ENCODE measurements around the gene ZNF837. TPM values are rescaled to one million over a fixed set of nuclear protein-coding genes. Genes with fewer than 3 reads are reported as not detected.

ZNF837 gene
- total RNA-seq, 1 donor from 2014 or later = 1.5 TPM

GRCh38 chr19:58393725-58394033 is 12.8 kb upstream of the ZNF837 start:
- H3K27ac Mint-ChIP-seq = no peak overlapping the region
- H3K36me3 Mint-ChIP-seq (ENCODE audit: low read depth) = peaks cover 64% of the 10 kb centered on the region
- H3K27me3 Mint-ChIP-seq (ENCODE audit: low read depth) = peaks cover 5% of the 10 kb centered on the region
- no peak for DNase-seq (ENCODE audit: low spot score)
- no peak overlapping the region for H3K4me3 Mint-ChIP-seq (ENCODE audit: low read depth)
- peaks cover 9% of the 10 kb centered on the region for H3K4me1 Mint-ChIP-seq (ENCODE audit: low read depth)
- intact Hi-C loops (cut with micrococcal nuclease) = no loop called here
- no peaks in the 10 kb centered on the region for H3K9me3 Mint-ChIP-seq

DNA sequence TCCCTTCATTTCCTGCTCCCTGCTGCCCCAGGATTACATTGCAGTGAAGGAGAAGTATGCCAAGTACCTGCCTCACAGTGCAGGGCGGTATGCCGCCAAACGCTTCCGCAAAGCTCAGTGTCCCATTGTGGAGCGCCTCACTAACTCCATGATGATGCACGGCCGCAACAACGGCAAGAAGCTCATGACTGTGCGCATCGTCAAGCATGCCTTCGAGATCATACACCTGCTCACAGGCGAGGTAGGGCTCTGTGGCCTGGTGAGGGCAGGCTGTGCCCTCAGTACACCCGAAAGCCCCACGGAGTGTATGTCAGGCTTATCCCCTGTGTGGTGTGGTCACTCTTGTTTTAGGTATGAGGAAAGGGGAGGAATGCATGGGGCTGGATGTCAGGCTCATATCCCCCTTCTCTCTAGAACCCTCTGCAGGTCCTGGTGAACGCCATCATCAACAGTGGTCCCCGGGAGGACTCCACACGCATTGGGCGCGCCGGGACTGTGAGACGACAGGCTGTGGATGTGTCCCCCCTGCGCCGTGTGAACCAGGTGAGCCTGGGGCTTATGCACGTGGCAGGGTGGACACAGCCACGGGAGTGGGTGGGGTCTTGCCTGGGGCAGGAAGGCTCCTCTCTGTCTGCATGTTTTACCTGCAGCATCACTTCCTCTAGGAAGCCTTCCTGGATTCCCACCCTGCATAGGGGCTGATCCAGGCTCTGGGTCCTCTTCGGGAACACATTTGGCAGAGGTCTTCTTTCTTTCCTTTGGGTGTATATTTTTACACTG is 12.3 kb upstream of the ZNF837 start:
- H3K36me3 Mint-ChIP-seq (ENCODE audit: low read depth) = peaks cover 69% of the 10 kb centered on the region
- no peak for DNase-seq (ENCODE audit: low spot score)
- H3K9me3 Mint-ChIP-seq = no peaks in the 10 kb centered on the region
- H3K4me3 Mint-ChIP-seq (ENCODE audit: low read depth) = no peak overlapping the region
- peaks cover 12% of the 10 kb centered on the region for H3K4me1 Mint-ChIP-seq (ENCODE audit: low read depth)
- peaks cover 5% of the 10 kb centered on the region for H3K27me3 Mint-ChIP-seq (ENCODE audit: low read depth)
- intact Hi-C loops (cut with micrococcal nuclease) = no loop called here
- peak overlapping the region; percentile 26 for H3K27ac Mint-ChIP-seq

DNA sequence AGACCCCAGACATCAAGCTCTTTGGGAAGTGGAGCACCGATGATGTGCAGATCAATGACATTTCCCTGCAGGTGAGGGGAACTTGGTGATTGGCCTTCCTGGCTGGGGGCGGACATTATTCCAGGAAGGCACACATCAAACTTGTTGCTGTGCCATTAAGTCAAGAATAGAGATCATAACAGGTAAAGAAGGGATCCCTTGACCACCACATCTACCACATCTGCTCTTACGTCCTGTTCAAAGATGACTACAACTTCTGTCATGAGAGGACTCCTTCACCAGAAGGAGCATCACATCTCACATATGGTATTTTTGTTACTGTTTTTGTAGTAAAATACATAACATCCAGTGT is 7.3 kb upstream of the ZNF837 start:
- intact Hi-C loops (cut with micrococcal nuclease) = loop anchor here (10.0 kb wide), 1 partner anchor 163 kb away; the partner anchor contains the start of gene ZNF544
- Mint-ChIP-seq H3K9me3 (no peaks in the 10 kb centered on the region), H3K4me1 (ENCODE audit: low read depth) (peaks cover 22% of the 10 kb centered on the region), H3K27ac (peak overlapping the region; percentile 94), H3K27me3 (ENCODE audit: low read depth) (no peaks in the 10 kb centered on the region), H3K4me3 (ENCODE audit: low read depth) (peak overlapping the region; percentile 96), H3K36me3 (ENCODE audit: low read depth) (peaks cover 50% of the 10 kb centered on the region)
- no peak for DNase-seq (ENCODE audit: low spot score)

DNA sequence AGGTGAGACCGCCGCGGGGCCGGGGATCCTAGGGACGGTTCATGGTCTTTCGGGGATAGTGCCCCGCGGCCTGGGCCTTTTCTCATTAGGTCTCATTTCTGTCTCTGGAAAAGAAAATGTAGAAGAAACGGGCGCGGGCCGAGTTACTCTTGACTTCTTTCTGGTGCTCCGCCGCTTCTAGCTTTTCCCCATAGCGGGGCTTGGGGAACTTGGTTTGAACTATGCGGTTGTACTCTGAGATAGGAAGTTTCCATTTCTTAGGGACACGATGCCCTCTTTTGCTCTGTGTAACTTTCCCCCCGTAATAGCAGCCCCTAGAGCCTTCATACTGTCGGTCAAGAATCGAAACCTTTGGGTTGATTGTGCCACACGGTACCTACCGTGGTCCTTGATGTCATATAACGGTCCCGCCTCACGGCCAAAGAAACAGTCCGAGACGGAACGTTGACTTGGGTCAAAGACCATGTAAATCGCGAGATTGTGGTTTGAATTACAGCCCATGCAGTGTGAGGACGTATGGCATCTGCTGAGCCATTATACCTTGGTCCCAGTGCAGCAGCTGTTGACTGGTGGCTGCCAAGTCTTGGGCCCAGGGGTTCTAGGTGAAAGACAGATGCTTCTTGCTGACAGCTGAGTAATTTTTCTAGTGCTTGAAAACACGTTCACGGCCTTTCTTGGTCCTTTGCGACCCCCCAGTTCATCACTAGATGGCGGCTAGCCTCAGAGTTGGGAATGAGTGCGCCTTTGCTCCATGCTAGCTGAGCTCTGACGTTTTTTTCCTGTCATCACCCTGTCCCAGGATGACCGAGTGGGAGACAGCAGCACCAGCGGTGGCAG is 6.7 kb upstream of the ZNF837 start:
- intact Hi-C loops (cut with micrococcal nuclease) = loop anchor here (1.0 to 10.0 kb wide), 5 partner anchors 21 to 205 kb away; partner anchors contain the start of genes ZBTB45, ZNF274, ZNF324B and ZNF544
- DNase-seq (ENCODE audit: low spot score) = no peak
- Mint-ChIP-seq H3K4me3 (ENCODE audit: low read depth) (peak overlapping the region; percentile 96), H3K36me3 (ENCODE audit: low read depth) (peaks cover 45% of the 10 kb centered on the region), H3K27me3 (ENCODE audit: low read depth) (no peaks in the 10 kb centered on the region), H3K9me3 (no peaks in the 10 kb centered on the region), H3K4me1 (ENCODE audit: low read depth) (peaks cover 24% of the 10 kb centered on the region), H3K27ac (peak overlapping the region; percentile 94)

GRCh38 chr19:58386576-58387337 is 5.9 kb upstream of the ZNF837 start, which contains the start of gene RPS5:
TSS of gene RPS5 (plus strand) at chr19:58387269. CDS start at chr19:58388138, 869 bp downstream.
- Mint-ChIP-seq H3K36me3 (ENCODE audit: low read depth) (peaks cover 42% of the 10 kb centered on the region), H3K9me3 (no peaks in the 10 kb centered on the region), H3K27me3 (ENCODE audit: low read depth) (no peaks in the 10 kb centered on the region), H3K27ac (peak within 1 kb of the TSS; percentile 94), H3K4me1 (ENCODE audit: low read depth) (peaks cover 29% of the 10 kb centered on the region), H3K4me3 (ENCODE audit: low read depth) (peak within 1 kb of the TSS; percentile 96)
- intact Hi-C loops (cut with micrococcal nuclease) = loop anchor here (1.0 to 10.0 kb wide), 5 partner anchors 22 to 204 kb away; partner anchors contain the start of genes ZBTB45, ZNF274, ZNF324B and ZNF544
- peak; percentile 96 for DNase-seq (ENCODE audit: low spot score)

DNA sequence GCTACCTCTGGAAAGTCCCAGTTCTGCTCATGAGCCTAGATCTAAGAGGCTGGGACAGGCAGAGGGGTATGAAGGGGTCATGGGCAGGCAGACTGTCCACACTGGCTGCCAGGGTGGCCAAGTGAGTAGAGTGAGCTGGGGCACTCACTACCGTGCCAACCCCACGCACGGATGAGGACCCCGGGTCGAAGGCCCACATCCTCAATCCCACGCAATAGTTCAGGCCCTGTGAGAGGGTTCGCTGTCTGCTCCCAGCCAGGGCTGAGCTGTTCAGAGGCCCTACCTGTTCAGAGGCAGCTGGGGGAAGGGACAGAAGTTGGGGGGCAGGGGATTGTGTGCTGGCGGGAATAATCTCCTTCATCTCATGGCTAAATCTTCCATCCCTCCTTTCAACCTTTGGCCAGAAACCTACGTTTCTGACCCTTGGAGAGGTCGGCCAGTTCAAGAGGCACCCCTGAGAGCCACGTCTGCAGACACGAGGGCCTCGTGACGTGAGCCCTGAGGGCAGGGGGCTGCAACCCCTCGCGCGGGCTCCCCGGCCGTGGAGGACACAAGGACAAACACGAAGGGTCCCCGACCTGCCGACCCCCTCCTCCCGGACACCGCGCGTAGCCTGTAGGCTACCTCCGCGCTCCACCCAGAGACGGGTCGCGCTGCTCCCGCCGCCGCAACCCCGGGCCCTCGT is 5.2 kb upstream of the ZNF837 start:
- H3K27ac Mint-ChIP-seq = peak overlapping the region; percentile 94
- peak overlapping the region; percentile 96 for H3K4me3 Mint-ChIP-seq (ENCODE audit: low read depth)
- intact Hi-C loops (cut with micrococcal nuclease) = loop anchor here (2.0 to 10.0 kb wide), 3 partner anchors 133 to 203 kb away; partner anchors contain the start of genes ZBTB45, ZNF274 and ZNF544
- no peaks in the 10 kb centered on the region for H3K27me3 Mint-ChIP-seq (ENCODE audit: low read depth)
- peaks cover 30% of the 10 kb centered on the region for H3K4me1 Mint-ChIP-seq (ENCODE audit: low read depth)
- no peak for DNase-seq (ENCODE audit: low spot score)
- H3K36me3 Mint-ChIP-seq (ENCODE audit: low read depth) = peaks cover 36% of the 10 kb centered on the region
- H3K9me3 Mint-ChIP-seq = no peaks in the 10 kb centered on the region

GRCh38 chr19:58385313-58385890 is 4.6 kb upstream of the ZNF837 start:
- peaks cover 30% of the 10 kb centered on the region for H3K4me1 Mint-ChIP-seq (ENCODE audit: low read depth)
- H3K27me3 Mint-ChIP-seq (ENCODE audit: low read depth) = no peaks in the 10 kb centered on the region
- intact Hi-C loops (cut with micrococcal nuclease) = loop anchor here (10.0 kb wide), 1 partner anchor 161 kb away; the partner anchor contains the start of gene ZNF544
- DNase-seq (ENCODE audit: low spot score) = no peak
- no peaks in the 10 kb centered on the region for H3K9me3 Mint-ChIP-seq
- H3K36me3 Mint-ChIP-seq (ENCODE audit: low read depth) = peaks cover 30% of the 10 kb centered on the region
- H3K27ac Mint-ChIP-seq = peak overlapping the region; percentile 94
- H3K4me3 Mint-ChIP-seq (ENCODE audit: low read depth) = peak overlapping the region; percentile 96

GRCh38 chr19:58382997-58383603 is 2.3 kb upstream of the ZNF837 start:
- Mint-ChIP-seq H3K4me3 (ENCODE audit: low read depth) (peak overlapping the region; percentile 58), H3K27me3 (ENCODE audit: low read depth) (no peaks in the 10 kb centered on the region), H3K4me1 (ENCODE audit: low read depth) (peaks cover 28% of the 10 kb centered on the region), H3K9me3 (no peaks in the 10 kb centered on the region), H3K36me3 (ENCODE audit: low read depth) (peaks cover 11% of the 10 kb centered on the region), H3K27ac (peak overlapping the region; percentile 46)
- intact Hi-C loops (cut with micrococcal nuclease) = loop anchor here (10.0 kb wide), 1 partner anchor 158 kb away; the partner anchor contains the start of gene ZNF544
- DNase-seq (ENCODE audit: low spot score) = no peak

DNA sequence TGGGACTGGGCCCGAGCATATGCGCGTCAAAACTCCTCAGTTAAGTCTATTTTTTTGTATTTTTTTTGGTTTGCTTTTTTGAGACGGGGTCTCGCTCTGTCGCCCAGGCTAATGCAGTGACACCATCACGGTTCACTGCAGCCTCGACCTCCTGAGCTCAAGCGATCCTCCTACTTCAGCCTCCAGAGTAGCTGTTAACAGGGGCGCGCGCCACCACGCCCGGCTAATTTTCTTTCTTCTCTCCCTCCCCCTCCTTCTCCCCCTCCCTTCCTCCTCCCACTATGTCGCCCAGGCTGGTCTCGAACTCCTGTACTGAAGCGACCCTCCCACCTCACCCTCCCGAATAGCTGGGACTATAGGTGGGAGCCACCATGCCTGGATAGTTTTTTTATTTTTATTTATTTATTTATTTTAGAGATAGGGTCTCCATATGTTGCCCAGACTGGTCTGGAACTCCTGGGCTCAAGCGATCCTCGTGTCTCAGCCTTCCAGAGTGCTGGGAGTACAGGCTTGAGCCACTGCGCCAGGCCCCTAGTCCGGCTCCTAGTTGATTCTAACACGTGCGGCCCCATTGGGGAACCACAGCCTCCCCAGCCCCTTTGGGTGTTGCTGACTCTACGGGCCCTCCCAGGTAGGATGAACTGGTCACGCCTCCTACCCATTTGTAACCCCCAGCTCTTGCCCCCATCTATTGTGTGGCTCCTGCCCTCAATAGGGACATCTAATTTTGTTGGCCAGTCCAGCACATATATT is 806 bp upstream of the ZNF837 start:
- no peak for DNase-seq (ENCODE audit: low spot score)
- intact Hi-C loops (cut with micrococcal nuclease) = loop anchor here (1.0 to 10.0 kb wide), 9 partner anchors 19 to 157 kb away; partner anchors contain the start of genes ERVK3-1, ZNF132, ZNF446 and ZNF497

GRCh38 chr19:58380037-58380661 is 681 bp downstream of the ZNF837 start:
- Mint-ChIP-seq H3K27me3 (ENCODE audit: low read depth) (no peaks in the 10 kb centered on the region), H3K27ac (peak overlapping the region; percentile 85), H3K4me1 (ENCODE audit: low read depth) (peaks cover 19% of the 10 kb centered on the region), H3K4me3 (ENCODE audit: low read depth) (peak overlapping the region; percentile 90), H3K9me3 (no peaks in the 10 kb centered on the region), H3K36me3 (ENCODE audit: low read depth) (no peaks in the 10 kb centered on the region)
- DNase-seq (ENCODE audit: low spot score) = no peak
- intact Hi-C loops (cut with micrococcal nuclease) = loop anchor here (2.0 to 10.0 kb wide), 4 partner anchors 75 to 155 kb away; partner anchors contain the start of genes ERVK3-1, ZNF446, ZNF544 and ZNF8

More for the DNA sequence above, 806 bp upstream of the ZNF837 start:
- H3K36me3 Mint-ChIP-seq (ENCODE audit: low read depth) = no peaks in the 10 kb centered on the region
- H3K27me3 Mint-ChIP-seq (ENCODE audit: low read depth) = no peaks in the 10 kb centered on the region
- peaks cover 25% of the 10 kb centered on the region for H3K4me1 Mint-ChIP-seq (ENCODE audit: low read depth)
- H3K4me3 Mint-ChIP-seq (ENCODE audit: low read depth) = peak overlapping the region; percentile 90
- H3K27ac Mint-ChIP-seq = peak overlapping the region; percentile 79
- no peaks in the 10 kb centered on the region for H3K9me3 Mint-ChIP-seq
